Subcutaneous preadipocyte (primary cell): Measurements from ENCODE around the gene PRND. TPM values are rescaled to one million over a fixed set of nuclear protein-coding genes. Genes with fewer than 3 reads are reported as not detected.

ENCODE experiments used
- total RNA-seq: library from RNA; depleted of rRNA; stranded (reverse); fragments of >200 nt; gene quantifications from 2 replicates; pipeline ENCODE4 v1.2.3, GENCODE V29; 2012

Gene PRND
- total RNA-seq: not detected in 2 replicates

GRCh38 chr20:4721719-4722118 lies at the start of gene PRND:
Gene PRND, plus strand, starts transcription at chr20:4721909. Its CDS starts 2,643 bp downstream, at chr20:4724552.

Other genes starting within 250 kb of the PRND start
- 93.3 and 120 TPM in 2 replicates for gene PRNP, start 35.5 kb upstream of the PRND start, total RNA-seq
- gene RASSF2, start 101.7 kb downstream of the PRND start, total RNA-seq: 0.37 and 1.2 TPM in 2 replicates